Liver (tissue), 2 donors: Measurements from ENCODE around the gene SLC5A5.

Experiments
- YY1 ChIP-seq: IDR thresholded peaks from 2 replicates; pipeline ENCODE4 v1.6.1; 2016; ENCODE audit warnings: antibody characterized with exemption, mild to moderate bottlenecking
- TF ChIP-seq, protein P1 (sequence below): fragments of 150-350 bp; IDR thresholded peaks from 2 replicates; pipeline ENCODE4 v1.5.1; 2017; ENCODE audit warnings: improper control_type of control experiment, low read depth, low read length; ENCODE audit not compliant: missing input control
- donor health status: healthy.

DNA sequence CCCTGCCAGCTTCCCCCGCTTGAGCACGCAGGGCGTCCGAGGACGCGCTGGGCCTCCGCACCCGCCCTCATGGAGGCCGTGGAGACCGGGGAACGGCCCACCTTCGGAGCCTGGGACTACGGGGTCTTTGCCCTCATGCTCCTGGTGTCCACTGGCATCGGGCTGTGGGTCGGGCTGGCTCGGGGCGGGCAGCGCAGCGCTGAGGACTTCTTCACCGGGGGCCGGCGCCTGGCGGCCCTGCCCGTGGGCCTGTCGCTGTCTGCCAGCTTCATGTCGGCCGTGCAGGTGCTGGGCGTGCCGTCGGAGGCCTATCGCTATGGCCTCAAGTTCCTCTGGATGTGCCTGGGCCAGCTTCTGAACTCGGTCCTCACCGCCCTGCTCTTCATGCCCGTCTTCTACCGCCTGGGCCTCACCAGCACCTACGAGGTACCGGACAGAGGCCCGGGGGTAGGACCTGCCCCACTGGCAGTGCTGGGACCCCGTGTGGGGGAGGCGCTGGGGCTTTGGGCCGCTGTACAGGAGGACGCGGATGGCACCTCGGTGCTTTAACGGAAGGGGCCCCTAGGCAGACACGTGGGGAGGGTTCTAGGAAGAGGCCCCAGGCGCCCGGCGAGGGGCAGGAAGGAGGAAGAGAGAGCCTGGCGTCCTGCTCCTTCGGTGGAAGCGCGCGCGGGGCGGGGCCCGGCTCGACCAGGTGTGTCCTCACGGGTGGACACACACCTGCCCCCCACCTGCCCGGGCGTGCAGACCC is 681 bp downstream of the SLC5A5 start:
- TF ChIP-seq YY1 = no peak
- TF ChIP-seq, protein P1, sequence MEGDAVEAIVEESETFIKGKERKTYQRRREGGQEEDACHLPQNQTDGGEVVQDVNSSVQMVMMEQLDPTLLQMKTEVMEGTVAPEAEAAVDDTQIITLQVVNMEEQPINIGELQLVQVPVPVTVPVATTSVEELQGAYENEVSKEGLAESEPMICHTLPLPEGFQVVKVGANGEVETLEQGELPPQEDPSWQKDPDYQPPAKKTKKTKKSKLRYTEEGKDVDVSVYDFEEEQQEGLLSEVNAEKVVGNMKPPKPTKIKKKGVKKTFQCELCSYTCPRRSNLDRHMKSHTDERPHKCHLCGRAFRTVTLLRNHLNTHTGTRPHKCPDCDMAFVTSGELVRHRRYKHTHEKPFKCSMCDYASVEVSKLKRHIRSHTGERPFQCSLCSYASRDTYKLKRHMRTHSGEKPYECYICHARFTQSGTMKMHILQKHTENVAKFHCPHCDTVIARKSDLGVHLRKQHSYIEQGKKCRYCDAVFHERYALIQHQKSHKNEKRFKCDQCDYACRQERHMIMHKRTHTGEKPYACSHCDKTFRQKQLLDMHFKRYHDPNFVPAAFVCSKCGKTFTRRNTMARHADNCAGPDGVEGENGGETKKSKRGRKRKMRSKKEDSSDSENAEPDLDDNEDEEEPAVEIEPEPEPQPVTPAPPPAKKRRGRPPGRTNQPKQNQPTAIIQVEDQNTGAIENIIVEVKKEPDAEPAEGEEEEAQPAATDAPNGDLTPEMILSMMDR = no peak
